ENCODE results near the gene ZFAND3. TPM values are rescaled to one million over a fixed set of nuclear protein-coding genes. Genes with fewer than 3 reads are reported as not detected.

Gene ZFAND3
- polyA plus RNA-seq, 3 donors, result 11.5 to 21.1 (median 11.7) TPM

GRCh38 chr6:37956711-37957275 is 137.3 kb downstream of the ZFAND3 start:
- H3K27ac Mint-ChIP-seq, result no peak overlapping the region
- TF ChIP-seq, protein P1, sequence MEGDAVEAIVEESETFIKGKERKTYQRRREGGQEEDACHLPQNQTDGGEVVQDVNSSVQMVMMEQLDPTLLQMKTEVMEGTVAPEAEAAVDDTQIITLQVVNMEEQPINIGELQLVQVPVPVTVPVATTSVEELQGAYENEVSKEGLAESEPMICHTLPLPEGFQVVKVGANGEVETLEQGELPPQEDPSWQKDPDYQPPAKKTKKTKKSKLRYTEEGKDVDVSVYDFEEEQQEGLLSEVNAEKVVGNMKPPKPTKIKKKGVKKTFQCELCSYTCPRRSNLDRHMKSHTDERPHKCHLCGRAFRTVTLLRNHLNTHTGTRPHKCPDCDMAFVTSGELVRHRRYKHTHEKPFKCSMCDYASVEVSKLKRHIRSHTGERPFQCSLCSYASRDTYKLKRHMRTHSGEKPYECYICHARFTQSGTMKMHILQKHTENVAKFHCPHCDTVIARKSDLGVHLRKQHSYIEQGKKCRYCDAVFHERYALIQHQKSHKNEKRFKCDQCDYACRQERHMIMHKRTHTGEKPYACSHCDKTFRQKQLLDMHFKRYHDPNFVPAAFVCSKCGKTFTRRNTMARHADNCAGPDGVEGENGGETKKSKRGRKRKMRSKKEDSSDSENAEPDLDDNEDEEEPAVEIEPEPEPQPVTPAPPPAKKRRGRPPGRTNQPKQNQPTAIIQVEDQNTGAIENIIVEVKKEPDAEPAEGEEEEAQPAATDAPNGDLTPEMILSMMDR (IDR thresholded peaks at IDR 0.05), result no peak
- Histone ChIP-seq H3K79me2 (ENCODE audit: insufficient read depth, low read length) (peaks cover 94% of the 10 kb centered on the region), H3K4me1 (ENCODE audit: control insufficient read depth in 1 of 2, insufficient read depth in 2 of 2, low read length in 2 of 2) (no peaks in the 10 kb centered on the region), H3K9me3 (replicated peaks in 1 of 2; ENCODE audit: control insufficient read depth in 1 of 2, insufficient read depth in 1 of 2, low read length in 2 of 2) (peaks cover 0 to 6% of the 10 kb centered on the region in 2 donors), H3K36me3 (replicated peaks in 1 of 2; ENCODE audit: control insufficient read depth in 1 of 2, insufficient read depth in 2 of 2, low read length in 2 of 2) (no peaks in the 10 kb centered on the region), H3K27ac (ENCODE audit: low read depth in 1 of 2, low read length in 2 of 2) (no peak overlapping the region), H4K20me1 (ENCODE audit: insufficient read depth, low read length) (peaks cover 100% of the 10 kb centered on the region), H2AFZ (ENCODE audit: insufficient read depth, low read depth, low read length, poor library complexity, severe bottlenecking) (no peak overlapping the region), H3K4me2 (replicated peaks; ENCODE audit: extremely low read depth, low read length, poor library complexity, severe bottlenecking) (no peak overlapping the region), H3K9ac (ENCODE audit: insufficient read depth, low read length, poor library complexity, severe bottlenecking) (no peak overlapping the region), H3K4me3 (replicated peaks in 1 of 3; ENCODE audit: low read depth in 2 of 3, low read length in 3 of 3) (no peak overlapping the region), H3K27me3 (ENCODE audit: control insufficient read depth in 2 of 2, insufficient read depth in 2 of 2, low read length in 2 of 2) (no peaks in the 10 kb centered on the region)
- 97% methylated on average over 3 of the region's 5 CpGs for WGBS (ENCODE audit: insufficient coverage)
- H3K4me1 Mint-ChIP-seq, result peaks cover 12% of the 10 kb centered on the region
- H3K4me3 Mint-ChIP-seq, result no peak overlapping the region
- no peaks in the 10 kb centered on the region for H3K27me3 Mint-ChIP-seq (ENCODE audit: low read depth in 3 of 3)
- H3K36me3 Mint-ChIP-seq, result peaks cover 0 to 4% of the 10 kb centered on the region in 2 donors
- no peak for DNase-seq
- intact Hi-C loops (cut with micrococcal nuclease), result no loop called here
- peaks cover 0 to 6% (median 0%) of the 10 kb centered on the region in 7 donors for H3K9me3 Mint-ChIP-seq

DNA sequence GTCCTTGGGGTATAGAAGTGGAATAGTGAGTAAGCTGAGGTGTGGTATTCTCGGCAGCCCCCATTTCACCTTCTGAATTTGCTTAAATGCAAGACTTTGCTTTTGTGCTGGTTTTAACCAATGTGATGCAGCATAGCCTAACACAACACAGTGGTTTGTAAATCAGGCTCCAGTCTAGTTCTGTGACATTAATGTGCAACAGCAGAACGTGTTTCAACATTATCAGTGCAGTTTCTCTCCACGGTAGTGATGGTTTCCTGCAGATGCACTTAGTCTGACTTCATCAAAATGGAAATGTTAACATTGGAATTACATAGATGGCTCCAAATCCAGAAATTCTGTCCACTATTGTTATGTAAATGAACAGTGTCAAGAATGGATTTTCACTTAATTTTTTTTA is 139.5 kb downstream of the ZFAND3 start:
- intact Hi-C loops (cut with micrococcal nuclease), result no loop called here
- H3K4me2 ChIP-seq (replicated peaks; ENCODE audit: extremely low read depth, low read length, poor library complexity, severe bottlenecking), result no peak overlapping the region
- TF ChIP-seq, protein P1 (IDR thresholded peaks at IDR 0.05), result no peak
- peaks cover 77% of the 10 kb centered on the region for H3K79me2 ChIP-seq (ENCODE audit: insufficient read depth, low read length)
- H4K20me1 ChIP-seq (ENCODE audit: insufficient read depth, low read length), result peaks cover 100% of the 10 kb centered on the region
- no peaks in the 10 kb centered on the region for H3K27me3 Mint-ChIP-seq (ENCODE audit: low read depth in 3 of 3)
- no peaks in the 10 kb centered on the region for H3K27me3 ChIP-seq (ENCODE audit: control insufficient read depth in 2 of 2, insufficient read depth in 2 of 2, low read length in 2 of 2)
- H3K36me3 ChIP-seq (replicated peaks in 1 of 2; ENCODE audit: control insufficient read depth in 1 of 2, insufficient read depth in 2 of 2, low read length in 2 of 2), result peaks cover 0 to under 1% of the 10 kb centered on the region in 2 donors
- no peak overlapping the region for H3K9ac ChIP-seq (ENCODE audit: insufficient read depth, low read length, poor library complexity, severe bottlenecking)
- peaks cover 0 to 8% (median 3%) of the 10 kb centered on the region in 7 donors for H3K9me3 Mint-ChIP-seq
- no peak overlapping the region for H3K27ac Mint-ChIP-seq
- peaks cover 0 to 8% of the 10 kb centered on the region in 2 donors for H3K9me3 ChIP-seq (replicated peaks in 1 of 2; ENCODE audit: control insufficient read depth in 1 of 2, insufficient read depth in 1 of 2, low read length in 2 of 2)
- no peaks in the 10 kb centered on the region for H3K4me1 ChIP-seq (ENCODE audit: control insufficient read depth in 1 of 2, insufficient read depth in 2 of 2, low read length in 2 of 2)
- no peak overlapping the region for H3K4me3 Mint-ChIP-seq
- peaks cover 1% of the 10 kb centered on the region for H3K4me1 Mint-ChIP-seq
- WGBS (ENCODE audit: insufficient coverage), result 100% methylated on average over 1 of the region's 3 CpGs
- no peak overlapping the region for H3K4me3 ChIP-seq (replicated peaks in 1 of 3; ENCODE audit: low read depth in 2 of 3, low read length in 3 of 3)
- peaks cover 7 to 20% of the 10 kb centered on the region in 2 donors for H3K36me3 Mint-ChIP-seq
- no peak for DNase-seq
- no peak overlapping the region for H3K27ac ChIP-seq (ENCODE audit: low read depth in 1 of 2, low read length in 2 of 2)
- no peak overlapping the region for H2AFZ ChIP-seq (ENCODE audit: insufficient read depth, low read depth, low read length, poor library complexity, severe bottlenecking)

All from CD14-positive monocyte (primary cell).